GM12892 (cell line): ENCODE results near the gene SLC18B1.
A peak's percentile ranks its signal among the peaks of the same experiment; 100 is the strongest.

Experiments used
- POLR2A ChIP-seq: IDR thresholded peaks from 2 replicates; pipeline ENCODE4 v1.6.1; 2011; ENCODE audit warnings: low read depth, low read length, control low read depth
- POLR2AphosphoS5 ChIP-seq: IDR thresholded peaks from 2 replicates; pipeline ENCODE4 v1.6.1; 2011; ENCODE audit warnings: low read depth, low read length, control low read depth
- TAF1 ChIP-seq: IDR thresholded peaks from 2 replicates; pipeline ENCODE4 v1.6.1; 2011; ENCODE audit warnings: low read depth, mild to moderate bottlenecking, control low read depth, low read length, borderline replicate concordance

- TF ChIP-seq TAF1 = 0 out of 2 replicates have a peak, but pooled peaks have one; percentile 18
- TF ChIP-seq POLR2A = no peak
- TF ChIP-seq POLR2AphosphoS5 = no peak
Observed at GRCh38 chr6:132813173-132813856, 14.9 kb upstream of the SLC18B1 start.
